PC-9 (cell line): Measurements from ENCODE around the gene TM6SF1.

ENCODE experiments used
- EZH2 ChIP-seq: fragments of 200-600 bp; sonication (generic); IDR thresholded peaks from 2 replicates; pipeline ENCODE4 v1.8.0; 2017; ENCODE audit warnings: antibody characterized with exemption, low read depth
- TF ChIP-seq, protein P1 (sequence below): fragments of 200-600 bp; sonication (generic); conservative IDR thresholded peaks from 2 replicates; pipeline ENCODE4 v1.6.1; 2017; ENCODE audit warnings: mixed run types, antibody characterized with exemption, mild to moderate bottlenecking, moderate library complexity

DNA sequence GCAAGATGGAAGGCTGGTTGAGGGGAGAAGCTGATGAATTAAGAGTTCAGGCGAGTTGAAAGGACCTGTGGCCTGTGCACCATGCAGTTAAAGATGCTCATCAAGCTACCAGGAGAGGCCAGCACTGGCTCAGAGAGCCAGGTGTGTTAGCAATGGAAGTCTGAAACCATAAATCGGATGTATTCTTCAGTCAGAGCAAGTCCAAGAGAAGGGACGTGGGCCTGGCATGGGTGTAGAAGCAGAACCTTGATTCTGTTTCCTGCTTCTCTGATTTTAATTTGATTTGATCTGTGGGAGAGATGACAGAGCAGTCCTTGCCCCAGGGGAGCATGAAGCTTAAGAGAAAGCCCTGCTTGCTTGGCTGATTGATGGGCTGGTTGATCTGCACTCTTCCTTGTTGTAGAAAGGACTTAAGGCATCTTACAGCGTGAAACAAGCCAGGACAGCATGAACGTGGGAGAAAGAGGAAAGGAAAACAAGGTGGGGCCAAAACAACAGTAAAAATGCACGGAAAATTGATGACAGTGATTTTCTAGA, 10.9 kb downstream of the TM6SF1 start:
- TF ChIP-seq EZH2 = no peak
- TF ChIP-seq, protein P1, sequence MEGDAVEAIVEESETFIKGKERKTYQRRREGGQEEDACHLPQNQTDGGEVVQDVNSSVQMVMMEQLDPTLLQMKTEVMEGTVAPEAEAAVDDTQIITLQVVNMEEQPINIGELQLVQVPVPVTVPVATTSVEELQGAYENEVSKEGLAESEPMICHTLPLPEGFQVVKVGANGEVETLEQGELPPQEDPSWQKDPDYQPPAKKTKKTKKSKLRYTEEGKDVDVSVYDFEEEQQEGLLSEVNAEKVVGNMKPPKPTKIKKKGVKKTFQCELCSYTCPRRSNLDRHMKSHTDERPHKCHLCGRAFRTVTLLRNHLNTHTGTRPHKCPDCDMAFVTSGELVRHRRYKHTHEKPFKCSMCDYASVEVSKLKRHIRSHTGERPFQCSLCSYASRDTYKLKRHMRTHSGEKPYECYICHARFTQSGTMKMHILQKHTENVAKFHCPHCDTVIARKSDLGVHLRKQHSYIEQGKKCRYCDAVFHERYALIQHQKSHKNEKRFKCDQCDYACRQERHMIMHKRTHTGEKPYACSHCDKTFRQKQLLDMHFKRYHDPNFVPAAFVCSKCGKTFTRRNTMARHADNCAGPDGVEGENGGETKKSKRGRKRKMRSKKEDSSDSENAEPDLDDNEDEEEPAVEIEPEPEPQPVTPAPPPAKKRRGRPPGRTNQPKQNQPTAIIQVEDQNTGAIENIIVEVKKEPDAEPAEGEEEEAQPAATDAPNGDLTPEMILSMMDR = no peak
